ENCODE data around the gene OSM. TPM values are rescaled to one million over a fixed set of nuclear protein-coding genes. Genes with fewer than 3 reads are reported as not detected.

The OSM gene
- polyA plus RNA-seq, 1 donor from 2014 or later: 0.79 TPM

- H3K36me3 Mint-ChIP-seq: no peaks in the 10 kb centered on the region
- peaks cover 16% of the 10 kb centered on the region for H3K27me3 Mint-ChIP-seq
- H3K27ac Mint-ChIP-seq: peak overlapping the region in 1 of 3 donors; percentile 53
- H3K4me3 Mint-ChIP-seq: no peak overlapping the region
- H3K9me3 Mint-ChIP-seq: peaks cover 0 to 2% (median 0%) of the 10 kb centered on the region in 3 donors
- peaks cover 0 to 2% (median 2%) of the 10 kb centered on the region in 3 donors for H3K4me1 Mint-ChIP-seq
Observed at GRCh38 chr22:30230330-30230729, 36.3 kb downstream of the OSM start.

DNA sequence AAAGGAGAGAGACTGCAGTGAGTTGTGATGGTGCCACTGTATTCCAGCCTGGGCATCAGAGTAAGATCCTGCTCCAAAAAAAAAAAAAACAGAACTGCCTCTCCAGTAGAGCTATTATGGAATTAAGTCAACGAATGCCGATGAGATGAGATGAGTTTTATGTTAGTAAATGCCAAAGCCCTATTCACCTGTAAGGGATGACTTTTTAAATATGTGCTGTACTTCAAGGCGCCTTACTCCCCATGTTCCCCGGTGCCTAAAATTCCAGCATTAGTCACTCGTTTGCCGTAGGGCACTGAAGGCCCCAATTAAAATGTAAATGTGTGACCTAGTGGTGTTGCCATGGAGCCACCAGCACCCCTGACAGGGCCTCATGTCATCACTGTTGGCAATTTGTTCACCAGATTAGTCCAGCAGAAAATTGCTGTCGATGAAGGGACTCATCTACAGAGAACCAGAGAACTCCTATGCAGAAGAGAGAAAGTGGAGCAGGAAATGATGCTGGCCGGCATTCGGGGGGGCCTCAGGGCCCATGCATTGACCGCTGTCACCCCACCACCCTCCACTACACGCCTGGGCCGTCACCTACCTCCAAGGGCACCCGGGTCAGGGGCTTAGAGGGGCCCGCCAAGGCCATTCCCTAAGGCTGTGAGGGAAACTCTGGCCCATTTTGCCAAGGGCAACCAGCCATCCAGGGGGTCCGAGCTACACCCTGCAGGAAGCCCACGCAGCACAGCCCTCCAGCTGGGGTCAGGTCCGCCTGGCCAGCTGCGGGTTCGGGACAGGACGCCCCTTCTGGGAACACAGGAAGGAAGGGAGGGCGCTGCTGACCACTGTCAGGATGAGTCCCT lies 37.9 kb downstream of the OSM start:
- no peaks in the 10 kb centered on the region for H3K36me3 Mint-ChIP-seq
- peaks cover 0 to 2% (median 0%) of the 10 kb centered on the region in 3 donors for H3K9me3 Mint-ChIP-seq
- no peak overlapping the region for H3K4me3 Mint-ChIP-seq
- no peak overlapping the region for H3K27ac Mint-ChIP-seq
- H3K27me3 Mint-ChIP-seq: peaks cover 18% of the 10 kb centered on the region
- peaks cover 0 to 9% (median 2%) of the 10 kb centered on the region in 3 donors for H3K4me1 Mint-ChIP-seq

- Mint-ChIP-seq H3K27me3 (peaks cover 22% of the 10 kb centered on the region), H3K27ac (peak overlapping the region in 1 of 3 donors; percentile 4), H3K4me1 (peaks cover 0 to 13% (median 2%) of the 10 kb centered on the region in 3 donors), H3K4me3 (no peak overlapping the region), H3K9me3 (peaks cover 0 to 2% (median 0%) of the 10 kb centered on the region in 3 donors), H3K36me3 (no peaks in the 10 kb centered on the region)
Observed at GRCh38 chr22:30227438-30228228, 39.0 kb downstream of the OSM start.

DNA sequence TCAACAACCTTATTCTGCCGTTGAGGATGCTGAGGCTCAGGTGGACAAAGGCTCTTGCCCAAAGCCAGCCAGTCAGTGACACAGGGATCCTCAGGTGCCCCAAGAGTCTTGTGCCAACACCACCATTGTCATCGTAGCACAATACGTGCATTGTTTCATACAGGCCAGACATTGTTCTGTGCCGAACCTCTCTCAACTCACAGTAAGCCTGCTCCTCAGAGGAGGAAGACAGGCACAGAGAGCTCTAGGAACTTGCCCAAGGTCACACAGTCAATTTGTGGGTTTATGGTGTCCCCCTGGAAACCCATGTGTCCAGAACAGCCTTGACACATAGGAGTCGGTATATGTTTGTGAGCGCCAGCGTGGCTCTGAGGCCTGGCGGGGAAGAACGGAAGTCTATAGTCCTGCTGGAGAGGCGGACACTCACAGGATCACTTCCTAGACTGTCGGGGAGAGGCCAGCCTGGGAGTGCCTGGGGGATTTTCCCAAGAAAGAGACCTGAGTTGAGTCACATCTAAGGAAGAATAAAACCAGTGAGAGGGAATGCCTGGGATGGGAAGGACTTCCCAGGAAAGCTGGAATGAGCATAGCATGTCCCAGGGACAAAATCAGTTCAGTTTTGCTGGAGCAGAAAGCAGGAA lies 40.3 kb downstream of the OSM start:
- Mint-ChIP-seq H3K4me3 (no peak overlapping the region), H3K36me3 (no peaks in the 10 kb centered on the region), H3K27me3 (peaks cover 22% of the 10 kb centered on the region), H3K9me3 (no peaks in the 10 kb centered on the region), H3K4me1 (peaks cover 2 to 22% (median 9%) of the 10 kb centered on the region in 3 donors), H3K27ac (no peak overlapping the region)

GRCh38 chr22:30225220-30225927 lies 41.3 kb downstream of the OSM start:
- peaks cover 19% of the 10 kb centered on the region for H3K27me3 Mint-ChIP-seq
- H3K36me3 Mint-ChIP-seq: no peaks in the 10 kb centered on the region
- H3K27ac Mint-ChIP-seq: no peak overlapping the region
- peaks cover 12 to 29% (median 16%) of the 10 kb centered on the region in 3 donors for H3K4me1 Mint-ChIP-seq
- peak overlapping the region in 1 of 4 donors; percentile 22 for H3K4me3 Mint-ChIP-seq
- no peaks in the 10 kb centered on the region for H3K9me3 Mint-ChIP-seq

GRCh38 chr22:30224161-30224857 lies 42.3 kb downstream of the OSM start:
- Mint-ChIP-seq H3K27me3 (peaks cover 19% of the 10 kb centered on the region), H3K9me3 (no peaks in the 10 kb centered on the region), H3K4me1 (peaks cover 15 to 34% (median 18%) of the 10 kb centered on the region in 3 donors)

DNA sequence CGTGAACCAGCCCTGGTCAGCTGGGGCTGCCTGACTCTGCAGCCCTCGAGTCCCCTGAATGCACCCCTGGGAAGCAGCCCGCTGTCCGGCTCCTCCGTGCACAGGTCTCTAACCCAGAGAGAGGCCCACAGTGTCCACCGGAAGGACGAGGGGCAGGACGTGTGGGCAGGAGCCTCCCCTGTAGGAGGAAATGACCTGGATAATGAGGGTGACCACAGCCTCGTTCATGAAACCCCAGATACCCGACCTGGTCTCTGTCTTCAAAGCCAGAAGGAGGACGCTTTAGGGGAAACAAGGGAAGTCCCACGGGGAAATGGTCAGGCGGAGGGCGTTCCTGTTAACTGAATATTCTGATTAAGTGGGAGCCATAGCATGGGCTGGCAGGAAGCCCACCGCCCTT lies 43.3 kb downstream of the OSM start:
- H3K4me3 Mint-ChIP-seq: peak overlapping the region in 1 of 4 donors; percentile 72
- no peaks in the 10 kb centered on the region for H3K9me3 Mint-ChIP-seq
- H3K4me1 Mint-ChIP-seq: peaks cover 15 to 34% (median 18%) of the 10 kb centered on the region in 3 donors
- H3K36me3 Mint-ChIP-seq: no peaks in the 10 kb centered on the region
- peaks cover 16% of the 10 kb centered on the region for H3K27me3 Mint-ChIP-seq
- no peak overlapping the region for H3K27ac Mint-ChIP-seq

More at GRCh38 chr22:30224161-30224857, 42.3 kb downstream of the OSM start:
- Mint-ChIP-seq H3K4me3 (no peak overlapping the region), H3K36me3 (no peaks in the 10 kb centered on the region), H3K27ac (no peak overlapping the region)

DNA sequence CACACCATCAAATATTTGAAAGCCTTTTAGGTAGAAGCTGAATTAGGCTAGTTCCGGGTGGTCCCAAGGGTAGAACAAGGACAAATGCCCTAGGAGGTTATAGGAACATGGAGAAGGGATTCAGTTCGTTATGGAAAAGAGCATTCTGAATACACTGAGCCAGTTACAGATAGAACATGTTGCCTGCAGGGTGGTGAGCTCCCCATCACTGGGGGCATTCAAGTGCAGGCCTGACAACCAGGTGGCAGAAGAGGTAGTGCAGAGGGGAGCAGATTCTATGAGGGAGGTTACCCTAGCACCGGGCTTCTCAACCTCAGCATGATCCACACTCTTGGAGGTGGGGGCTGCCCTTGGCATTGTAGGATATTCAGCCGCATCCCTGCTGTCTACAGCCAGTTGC lies 44.3 kb downstream of the OSM start:
- Mint-ChIP-seq H3K9me3 (no peaks in the 10 kb centered on the region), H3K27ac (no peak overlapping the region), H3K4me1 (peaks cover 15 to 34% (median 18%) of the 10 kb centered on the region in 3 donors), H3K36me3 (no peaks in the 10 kb centered on the region), H3K4me3 (peak overlapping the region in 1 of 4 donors; percentile 67), H3K27me3 (peaks cover 12% of the 10 kb centered on the region)

DNA sequence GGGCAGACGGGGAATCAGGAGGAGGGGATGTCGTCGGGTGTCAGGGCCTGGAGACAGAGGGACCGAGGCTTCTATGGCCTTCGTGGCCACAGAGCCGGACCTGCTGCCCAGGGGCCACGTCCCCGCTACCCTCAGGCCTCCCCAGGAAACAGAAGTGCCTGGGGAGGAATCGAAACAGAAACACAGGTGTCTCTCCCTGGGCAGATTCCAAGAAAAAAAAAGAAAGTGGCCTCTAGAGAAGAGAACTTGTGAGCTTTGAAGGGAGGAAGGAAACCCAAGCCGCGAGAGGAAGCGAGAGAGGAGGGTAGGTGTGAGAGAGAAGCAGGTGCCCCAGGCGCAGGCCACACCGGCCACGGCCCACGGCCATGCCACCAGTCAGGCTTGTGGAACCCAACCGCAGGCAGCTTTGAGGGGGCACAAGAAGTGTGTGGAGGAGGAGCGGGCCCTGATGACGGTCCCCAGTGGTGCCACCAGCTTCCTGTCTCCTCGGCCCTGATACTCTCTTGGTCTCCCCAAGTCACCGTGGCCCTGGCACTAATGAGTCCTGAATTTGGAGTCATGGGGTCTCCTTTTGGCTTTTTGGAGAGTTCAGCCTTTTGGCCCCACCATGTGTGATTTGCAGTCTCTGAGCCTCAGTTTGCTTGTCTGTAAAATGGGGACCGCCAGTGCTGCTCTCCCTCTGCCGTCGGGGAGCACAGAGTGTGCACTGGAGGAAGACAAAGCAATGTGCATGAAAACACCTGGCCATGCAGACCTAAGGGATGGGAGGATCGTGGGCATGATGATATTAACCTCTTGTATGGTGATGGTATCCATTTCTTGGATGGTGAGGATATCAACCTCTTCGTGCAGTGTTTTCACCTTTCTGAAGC lies 45.3 kb downstream of the OSM start:
- Mint-ChIP-seq H3K4me3 (peak overlapping the region in 3 of 4 donors; percentile 25 to 90 (median 85)), H3K4me1 (peaks cover 15 to 34% (median 18%) of the 10 kb centered on the region in 3 donors), H3K27ac (peak overlapping the region in 2 of 3 donors; percentile 92 to 94), H3K27me3 (peaks cover 12% of the 10 kb centered on the region), H3K36me3 (no peaks in the 10 kb centered on the region), H3K9me3 (no peaks in the 10 kb centered on the region)

- peaks cover 15 to 34% (median 18%) of the 10 kb centered on the region in 3 donors for H3K4me1 Mint-ChIP-seq
Observed at GRCh38 chr22:30220338-30221012, 46.2 kb downstream of the OSM start.

DNA sequence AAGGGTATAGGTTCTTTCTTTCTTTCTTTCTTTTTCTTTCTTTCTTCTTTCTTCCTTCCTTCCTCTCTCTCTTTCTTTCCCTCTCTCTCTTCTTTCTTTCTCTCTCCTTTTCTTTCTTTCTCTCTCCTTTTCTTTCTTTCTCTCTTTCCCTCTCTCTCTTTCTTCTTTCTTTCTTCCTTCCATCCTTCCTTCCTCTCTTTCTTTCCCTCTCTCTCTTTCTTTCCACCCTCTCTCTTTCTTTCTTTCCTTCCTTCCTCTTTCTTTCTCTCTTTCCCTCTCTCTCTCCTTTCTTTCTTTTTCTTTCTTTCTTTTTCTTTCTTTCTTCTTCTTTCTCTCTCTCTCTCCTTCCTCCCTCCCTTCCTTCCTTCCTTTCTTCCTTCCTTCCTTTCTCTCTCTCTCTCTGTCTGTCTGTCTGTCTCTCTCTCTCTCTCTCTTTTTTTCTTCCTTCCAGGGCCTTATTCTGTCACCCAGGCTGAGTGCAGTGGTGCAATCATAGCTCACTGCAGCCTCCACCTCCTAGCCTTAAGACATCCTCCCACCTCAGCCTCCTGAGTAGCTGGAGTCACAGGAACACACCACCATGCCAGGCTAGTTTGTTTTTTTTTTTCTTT lies 46.9 kb downstream of the OSM start:
- Mint-ChIP-seq H3K4me3 (no peak overlapping the region), H3K4me1 (peaks cover 15 to 34% (median 18%) of the 10 kb centered on the region in 3 donors), H3K27ac (peak overlapping the region in 1 of 3 donors; percentile 23), H3K9me3 (no peaks in the 10 kb centered on the region), H3K36me3 (no peaks in the 10 kb centered on the region), H3K27me3 (peaks cover 6% of the 10 kb centered on the region)

More at GRCh38 chr22:30220338-30221012, 46.2 kb downstream of the OSM start:
- H3K27me3 Mint-ChIP-seq: peaks cover 6% of the 10 kb centered on the region
- no peaks in the 10 kb centered on the region for H3K9me3 Mint-ChIP-seq
- H3K4me3 Mint-ChIP-seq: peak overlapping the region in 3 of 4 donors; percentile 12 to 90 (median 85)
- no peaks in the 10 kb centered on the region for H3K36me3 Mint-ChIP-seq
- peak overlapping the region in 2 of 3 donors; percentile 92 to 94 for H3K27ac Mint-ChIP-seq

GRCh38 chr22:30219049-30219654 lies 47.5 kb downstream of the OSM start:
- Mint-ChIP-seq H3K4me3 (no peak overlapping the region), H3K36me3 (no peaks in the 10 kb centered on the region), H3K27ac (no peak overlapping the region), H3K9me3 (no peaks in the 10 kb centered on the region), H3K4me1 (peaks cover 15 to 29% (median 18%) of the 10 kb centered on the region in 3 donors), H3K27me3 (peaks cover 5% of the 10 kb centered on the region)

Data from IgD-negative memory B cell (primary cell).